ACHN (cell line): ENCODE results near the gene GAK.

Source experiments
- DNase-seq: peaks from one replicate; pipeline ENCODE4 v3.0.0-alpha.2; 2015
- in situ Hi-C: cut with HindIII; loops from 2 replicates; pipeline ENCODE4 v1.10.0; 2017; ENCODE audit warnings: low sequenced_read_pairs, low pct_ligation_motif_present, low pct_unique_long_range_greater_than_20kb

GAK gene

DNA sequence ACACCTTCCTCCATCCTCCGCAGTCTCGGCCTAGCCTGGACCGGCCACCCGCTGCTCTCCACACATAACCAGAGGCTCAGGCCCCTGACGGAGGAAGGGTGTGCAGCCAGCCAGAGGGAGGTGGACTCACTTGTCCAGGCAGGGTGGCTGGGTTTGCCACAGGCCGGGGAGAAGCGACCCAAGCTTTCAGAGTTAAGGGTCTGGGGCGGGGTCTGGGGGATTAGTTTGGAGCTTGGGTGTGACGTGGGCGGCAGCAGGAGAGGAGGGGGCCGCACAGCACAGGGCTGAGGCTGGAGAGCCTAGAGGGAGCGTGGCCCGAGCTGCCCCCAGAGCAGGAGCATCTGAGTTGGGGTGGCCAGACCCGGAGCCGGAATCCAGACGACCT is 83.8 kb downstream of the GAK start:
- in situ Hi-C loops = no loop called here
- no peak for DNase-seq

DNA sequence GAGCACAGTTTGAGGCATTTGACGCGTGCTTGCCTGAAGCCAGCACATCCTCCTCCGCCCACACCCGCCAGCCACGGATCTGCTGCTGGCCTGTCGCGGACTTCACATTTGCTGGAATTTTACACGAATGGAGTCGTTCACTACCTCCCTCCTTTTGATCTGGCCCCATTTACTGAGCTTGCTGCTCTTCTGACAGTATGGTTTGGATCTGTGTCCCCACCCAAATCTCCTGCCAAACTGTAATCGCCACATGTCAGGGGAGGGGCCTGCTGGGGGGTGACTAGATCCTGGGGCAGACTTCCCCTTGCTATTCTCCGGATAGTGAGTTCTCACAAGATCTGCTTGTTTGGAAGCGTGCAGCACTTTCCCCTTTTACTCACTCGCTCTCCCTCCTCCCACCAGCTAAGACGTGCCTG is 86.3 kb downstream of the GAK start:
- in situ Hi-C loops = no loop called here
- DNase-seq = no peak

DNA sequence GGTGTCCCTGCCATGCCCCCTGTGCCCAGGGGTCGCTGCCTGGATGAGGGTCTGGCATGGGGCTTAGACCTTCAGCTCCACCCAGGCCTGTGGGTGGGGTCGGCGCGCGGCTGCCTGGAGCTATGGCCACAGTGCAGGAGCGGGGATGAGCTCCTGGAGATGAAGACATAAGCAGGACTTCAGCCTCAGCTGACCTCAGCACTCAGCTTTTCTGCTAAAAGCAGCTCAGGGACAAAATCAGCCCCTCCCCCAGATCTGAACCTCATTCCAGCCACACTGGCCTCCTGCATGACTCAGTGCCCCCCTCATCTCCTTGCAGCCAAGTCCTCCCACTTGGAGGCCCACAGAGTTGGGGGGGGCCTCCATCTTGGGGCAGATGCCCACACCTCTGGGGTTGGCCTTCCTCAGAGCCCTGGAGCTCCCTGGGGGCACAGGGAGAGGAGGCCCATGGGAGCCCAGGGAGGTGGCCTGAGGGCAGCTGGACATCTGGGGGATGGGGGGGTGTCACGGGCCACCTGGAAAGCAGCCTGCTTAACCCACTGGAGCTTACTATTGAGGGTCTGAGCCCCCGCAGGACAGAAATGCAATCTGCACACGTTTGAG is 86.8 kb downstream of the GAK start:
- in situ Hi-C loops = no loop called here
- DNase-seq = no peak

GRCh38 chr4:844752-845232 is 87.3 kb downstream of the GAK start:
- DNase-seq = no peak
- in situ Hi-C loops = no loop called here

GRCh38 chr4:839675-840443 is 92.3 kb downstream of the GAK start:
- in situ Hi-C loops = no loop called here
- DNase-seq = no peak

GRCh38 chr4:837772-838171 is 94.3 kb downstream of the GAK start:
- DNase-seq = no peak
- in situ Hi-C loops = no loop called here

- in situ Hi-C loops = no loop called here
- DNase-seq = no peak
Observed at GRCh38 chr4:836750-837301, 95.3 kb downstream of the GAK start.

DNA sequence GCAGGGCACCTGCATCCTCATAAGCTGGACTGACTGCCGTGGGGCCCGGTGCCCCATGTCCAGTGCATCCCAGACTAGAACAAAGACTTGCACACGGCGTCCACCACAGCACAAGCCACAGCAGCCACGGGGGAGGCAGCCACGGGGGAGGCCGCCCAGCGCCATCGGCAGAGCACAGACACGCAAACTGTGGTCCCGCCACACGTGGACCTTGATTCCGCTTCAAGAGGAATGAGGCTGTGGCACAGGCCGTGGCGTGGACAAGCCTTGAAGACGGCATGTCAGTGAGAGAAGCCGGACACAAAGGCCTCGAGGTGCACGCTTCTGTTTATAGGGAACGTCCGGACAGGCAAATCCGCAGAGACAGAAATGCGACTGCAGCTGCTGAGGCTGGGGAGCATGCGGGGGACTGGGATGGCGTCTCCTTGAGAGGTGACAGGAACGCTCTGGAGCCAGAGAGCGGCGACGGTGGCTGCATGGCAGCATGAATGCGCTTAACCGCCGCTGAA is 96.1 kb downstream of the GAK start:
- in situ Hi-C loops = no loop called here
- DNase-seq = no peak

DNA sequence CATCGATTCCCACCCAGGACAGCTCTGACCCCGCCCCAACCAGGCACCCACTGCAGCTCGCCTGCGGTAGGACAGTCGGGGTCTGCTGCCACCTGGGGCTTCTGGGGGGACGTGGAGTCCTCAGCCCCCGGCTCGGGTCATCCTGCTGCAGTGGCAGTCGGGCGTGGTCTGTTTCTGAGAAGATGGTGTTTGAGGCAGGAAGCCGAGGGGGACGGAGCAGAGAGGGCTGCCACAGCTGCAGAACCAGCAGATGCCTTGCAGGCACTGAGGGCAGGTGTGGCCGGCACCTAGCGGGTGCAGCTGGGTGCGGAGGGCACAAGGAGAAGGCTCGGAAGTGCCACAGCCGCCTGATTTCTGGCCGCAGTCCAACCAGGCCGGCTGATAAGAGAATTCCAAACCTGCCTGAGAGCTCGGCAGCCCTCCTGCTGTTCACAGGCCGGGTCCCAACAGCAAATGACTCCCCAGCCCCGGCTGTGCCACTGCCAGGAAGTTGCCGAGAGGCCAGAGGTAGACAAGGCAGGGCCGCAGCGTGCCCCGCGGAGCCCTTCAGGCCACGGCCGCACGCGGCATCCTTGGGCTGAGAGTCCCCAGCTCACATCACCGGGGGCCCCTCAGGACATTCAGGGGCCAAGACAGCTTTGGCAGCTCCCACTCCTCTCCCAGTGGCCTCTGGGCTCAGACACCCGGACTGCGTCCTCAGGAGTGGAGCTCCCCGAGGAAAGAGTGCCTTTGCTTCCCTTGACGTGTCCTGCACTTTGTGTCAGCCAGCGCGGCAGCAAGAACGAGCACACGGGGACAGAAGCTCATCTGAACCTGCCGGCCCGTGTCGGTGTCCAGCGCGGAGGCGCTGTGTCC is 96.7 kb downstream of the GAK start:
- DNase-seq = no peak
- in situ Hi-C loops = no loop called here

DNA sequence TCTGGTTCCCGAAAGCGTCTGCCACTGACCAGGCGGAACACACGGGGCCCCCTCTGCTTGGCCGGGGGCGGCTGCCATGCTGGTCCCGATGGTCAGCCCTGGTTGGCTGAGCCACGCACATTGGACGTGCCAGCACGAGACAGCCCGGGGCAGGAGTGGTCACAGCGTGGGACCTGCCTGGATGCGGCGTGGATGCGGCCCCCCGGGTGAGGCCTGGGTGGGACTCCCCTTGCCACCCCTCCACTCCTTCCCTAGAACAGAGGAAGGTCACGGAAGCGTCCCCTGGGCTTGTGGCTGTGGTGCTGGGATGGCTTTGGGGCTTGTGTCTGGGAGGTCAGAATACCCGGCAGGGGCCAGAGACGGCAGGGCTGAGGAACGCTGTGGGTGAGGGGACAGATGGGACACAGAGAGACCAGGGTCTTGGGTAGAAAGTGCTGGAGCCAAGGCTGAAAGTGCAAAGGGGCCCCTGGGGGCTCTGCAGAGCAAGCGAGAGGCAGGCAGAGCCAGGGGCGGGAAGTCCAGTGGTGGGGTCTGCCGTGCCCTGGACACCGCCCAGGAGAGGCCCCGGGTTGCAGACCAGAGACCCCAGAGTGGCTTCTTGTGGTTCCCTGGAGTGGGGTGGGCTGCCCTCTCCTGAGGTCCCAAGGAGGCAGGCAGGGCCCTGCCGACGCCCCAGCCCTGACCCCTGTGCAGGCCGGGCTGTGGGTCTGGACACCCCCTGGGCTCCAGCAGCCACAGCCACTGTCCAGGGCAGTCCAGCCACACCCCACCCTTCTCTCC is 97.6 kb downstream of the GAK start:
- DNase-seq = no peak
- in situ Hi-C loops = no loop called here

- no peak for DNase-seq
Observed at GRCh38 chr4:833731-834367, 98.3 kb downstream of the GAK start.

GRCh38 chr4:833156-833555 is 99.0 kb downstream of the GAK start:
- DNase-seq = no peak
- in situ Hi-C loops = no loop called here

More at GRCh38 chr4:833731-834367, 98.3 kb downstream of the GAK start:
- in situ Hi-C loops = no loop called here

DNA sequence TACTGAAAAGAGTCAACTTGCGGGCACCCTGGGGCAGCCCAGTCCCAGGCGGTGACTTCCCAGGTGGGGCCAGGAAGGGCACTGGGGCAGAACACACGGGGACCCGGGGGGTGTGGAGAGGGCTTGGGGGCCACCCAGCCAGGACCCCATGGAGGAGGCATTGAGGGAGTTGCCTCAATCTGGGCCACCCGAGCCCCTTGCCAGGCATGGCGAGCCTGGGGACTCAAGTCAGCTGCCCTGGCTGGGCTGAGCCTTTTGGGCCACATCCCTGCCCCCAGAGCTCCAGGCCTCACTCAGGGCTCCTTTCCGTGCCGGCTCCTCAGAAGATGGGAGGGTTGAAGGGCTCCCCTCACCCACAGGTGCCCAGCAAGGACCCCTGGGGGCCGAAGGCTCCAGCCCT is 99.6 kb downstream of the GAK start:
- no peak for DNase-seq
- in situ Hi-C loops = no loop called here

DNA sequence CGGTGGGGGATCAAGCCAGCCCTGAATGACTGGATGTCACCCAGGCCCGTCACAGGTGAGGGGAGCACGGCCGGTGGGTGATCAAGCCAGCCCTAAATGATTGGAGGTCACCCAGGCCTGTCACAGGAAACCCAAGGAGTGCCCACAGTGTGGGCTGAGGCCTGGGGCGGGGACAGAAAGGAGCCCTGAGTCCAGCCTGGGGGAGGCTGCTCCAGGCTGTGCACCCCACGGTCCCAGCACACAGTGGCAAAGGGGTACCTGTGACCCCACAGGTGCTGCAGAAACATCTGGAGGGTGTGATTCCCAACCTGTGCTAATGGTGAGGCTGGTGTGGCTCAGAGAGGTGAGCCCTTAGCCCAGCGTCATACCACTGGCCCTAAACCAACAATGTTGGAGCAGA is 100.0 kb downstream of the GAK start:
- in situ Hi-C loops = no loop called here
- no peak for DNase-seq

DNA sequence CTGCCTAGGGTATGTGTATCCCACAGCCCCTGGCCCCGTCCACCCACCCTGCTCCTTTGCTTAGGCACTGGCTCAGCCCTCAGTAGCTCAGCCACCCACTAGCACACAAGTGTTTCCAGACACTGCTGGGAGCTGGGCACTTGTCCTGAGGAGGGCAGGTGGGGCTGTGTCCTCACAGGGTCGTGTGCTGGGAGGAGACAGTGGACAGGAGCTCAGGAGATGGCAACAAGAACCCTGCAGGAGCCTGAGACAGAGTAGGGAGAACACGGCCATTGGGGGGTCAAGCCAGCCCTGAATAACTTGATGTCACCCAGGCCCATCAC is 100.7 kb downstream of the GAK start:
- in situ Hi-C loops = no loop called here
- no peak for DNase-seq

- in situ Hi-C loops = no loop called here
- no peak for DNase-seq
Observed at GRCh38 chr4:830601-831482, 101.3 kb downstream of the GAK start.
